Progenitor cell of endocrine pancreas (in vitro differentiated cells): Measurements from ENCODE around the gene IQGAP2. TPM values are rescaled to one million over a fixed set of nuclear protein-coding genes. Genes with fewer than 3 reads are reported as not detected.

Experiments
- DNase-seq: peaks from one replicate; pipeline ENCODE4 v3.0.0; 2021; ENCODE audit warnings: low spot score; ENCODE audit not compliant: unreplicated experiment
- H3K27ac Mint-ChIP-seq: 2 replicates; pipeline ENCODE4 v1.8.0; 2021; ENCODE audit warnings: mild to moderate bottlenecking, moderate library complexity, mixed read lengths
- H3K27me3 Mint-ChIP-seq: 2 replicates; pipeline ENCODE4 v1.8.0; 2021; ENCODE audit warnings: mixed read lengths
- H3K36me3 Mint-ChIP-seq: 2 replicates; pipeline ENCODE4 v1.8.0; 2022; ENCODE audit warnings: mixed read lengths; ENCODE audit not compliant: insufficient read depth
- H3K4me1 Mint-ChIP-seq: 2 replicates; pipeline ENCODE4 v1.8.0; 2021; ENCODE audit warnings: low read depth, mixed read lengths
- H3K4me3 Mint-ChIP-seq: 2 replicates; pipeline ENCODE4 v1.8.0; 2021; ENCODE audit warnings: low read depth, mild to moderate bottlenecking, moderate library complexity, mixed read lengths
- H3K9me3 Mint-ChIP-seq: 2 replicates; pipeline ENCODE4 v1.8.0; 2021; ENCODE audit warnings: low read depth, mixed read lengths
- total RNA-seq: library from RNA; stranded (reverse); gene quantifications from 2 replicates; pipeline ENCODE4 v1.2.1, GENCODE V29; 2021
- TF ChIP-seq, protein P1 (sequence below): fragments of 200-600 bp; sonication (generic); IDR thresholded peaks from one replicate; pipeline ENCODE4 v1.5.0; 2021; ENCODE audit warnings: antibody characterized with exemption, mild to moderate bottlenecking; ENCODE audit not compliant: unreplicated experiment

IQGAP2 gene
- total RNA-seq, 1 donor from 2014 or later: 16.7 TPM

DNA sequence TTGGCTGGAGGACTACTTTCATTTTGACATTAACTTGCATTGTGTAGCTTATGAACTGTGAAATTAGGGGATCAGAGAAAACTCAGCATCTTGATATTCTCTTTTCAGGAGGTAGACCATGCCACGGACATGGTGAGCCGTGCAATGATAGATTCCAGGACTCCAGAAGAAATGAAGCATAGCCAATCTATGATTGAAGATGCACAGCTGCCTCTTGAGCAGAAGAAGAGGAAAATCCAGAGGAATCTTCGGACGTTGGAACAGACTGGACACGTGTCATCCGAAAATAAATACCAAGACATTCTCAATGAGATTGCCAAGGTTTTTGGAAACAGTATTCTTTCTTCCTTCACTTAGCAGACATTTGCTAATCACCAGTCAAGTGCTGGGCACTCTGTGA is 292.3 kb downstream of the IQGAP2 start:
- TF ChIP-seq, protein P1, sequence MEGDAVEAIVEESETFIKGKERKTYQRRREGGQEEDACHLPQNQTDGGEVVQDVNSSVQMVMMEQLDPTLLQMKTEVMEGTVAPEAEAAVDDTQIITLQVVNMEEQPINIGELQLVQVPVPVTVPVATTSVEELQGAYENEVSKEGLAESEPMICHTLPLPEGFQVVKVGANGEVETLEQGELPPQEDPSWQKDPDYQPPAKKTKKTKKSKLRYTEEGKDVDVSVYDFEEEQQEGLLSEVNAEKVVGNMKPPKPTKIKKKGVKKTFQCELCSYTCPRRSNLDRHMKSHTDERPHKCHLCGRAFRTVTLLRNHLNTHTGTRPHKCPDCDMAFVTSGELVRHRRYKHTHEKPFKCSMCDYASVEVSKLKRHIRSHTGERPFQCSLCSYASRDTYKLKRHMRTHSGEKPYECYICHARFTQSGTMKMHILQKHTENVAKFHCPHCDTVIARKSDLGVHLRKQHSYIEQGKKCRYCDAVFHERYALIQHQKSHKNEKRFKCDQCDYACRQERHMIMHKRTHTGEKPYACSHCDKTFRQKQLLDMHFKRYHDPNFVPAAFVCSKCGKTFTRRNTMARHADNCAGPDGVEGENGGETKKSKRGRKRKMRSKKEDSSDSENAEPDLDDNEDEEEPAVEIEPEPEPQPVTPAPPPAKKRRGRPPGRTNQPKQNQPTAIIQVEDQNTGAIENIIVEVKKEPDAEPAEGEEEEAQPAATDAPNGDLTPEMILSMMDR: no peak
- no peaks in the 10 kb centered on the region for H3K27me3 Mint-ChIP-seq
- peaks cover 6% of the 10 kb centered on the region for H3K36me3 Mint-ChIP-seq
- H3K4me1 Mint-ChIP-seq: peaks cover 6% of the 10 kb centered on the region
- H3K9me3 Mint-ChIP-seq: no peaks in the 10 kb centered on the region
- DNase-seq: no peak
- no peak overlapping the region for H3K4me3 Mint-ChIP-seq
- no peak overlapping the region for H3K27ac Mint-ChIP-seq

DNA sequence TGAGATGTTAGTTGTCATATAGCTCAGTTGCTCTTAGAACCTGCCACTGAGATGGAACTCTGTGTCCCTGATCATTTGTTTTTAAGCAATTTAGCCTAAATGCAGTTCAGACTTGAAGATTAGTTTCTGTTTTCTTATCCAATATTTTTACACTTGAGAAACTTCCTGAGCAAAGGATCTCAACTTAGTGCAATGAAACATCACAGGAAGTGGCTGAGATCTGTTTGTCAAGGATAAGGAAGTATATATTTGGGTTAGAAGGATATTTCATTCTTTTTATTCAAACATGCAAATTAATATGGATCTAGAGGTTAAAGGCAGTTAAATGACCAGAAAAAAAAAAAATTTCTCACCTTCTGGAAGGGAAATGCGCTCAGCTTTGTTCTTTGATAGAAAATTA is 293.2 kb downstream of the IQGAP2 start:
- Mint-ChIP-seq H3K4me3 (no peak overlapping the region), H3K36me3 (peaks cover 6% of the 10 kb centered on the region), H3K27me3 (no peaks in the 10 kb centered on the region), H3K4me1 (peaks cover 3% of the 10 kb centered on the region), H3K9me3 (no peaks in the 10 kb centered on the region), H3K27ac (no peak overlapping the region)
- no peak for DNase-seq
- TF ChIP-seq, protein P1: no peak

DNA sequence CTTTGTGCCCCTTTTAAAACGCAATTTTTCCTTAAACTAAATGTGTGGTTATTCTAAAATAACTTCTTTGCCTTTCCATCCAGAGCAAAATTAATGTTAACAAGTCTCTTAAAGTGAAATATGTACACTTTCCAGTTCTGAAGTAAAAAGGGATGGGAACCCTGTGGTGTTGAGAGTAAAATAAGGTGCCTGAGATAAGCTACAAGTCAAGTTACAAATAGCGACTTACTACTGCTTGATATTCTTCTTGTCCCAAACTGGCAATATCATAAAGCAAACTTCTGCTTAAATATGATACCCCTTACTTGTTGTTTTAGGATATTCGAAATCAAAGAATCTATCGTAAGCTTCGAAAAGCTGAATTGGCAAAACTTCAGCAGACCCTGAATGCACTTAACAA is 294.6 kb downstream of the IQGAP2 start:
- no peaks in the 10 kb centered on the region for H3K27me3 Mint-ChIP-seq
- H3K36me3 Mint-ChIP-seq: peaks cover 7% of the 10 kb centered on the region
- DNase-seq: no peak
- no peak overlapping the region for H3K27ac Mint-ChIP-seq
- no peaks in the 10 kb centered on the region for H3K9me3 Mint-ChIP-seq
- no peak overlapping the region for H3K4me3 Mint-ChIP-seq
- H3K4me1 Mint-ChIP-seq: no peaks in the 10 kb centered on the region
- TF ChIP-seq, protein P1: no peak

DNA sequence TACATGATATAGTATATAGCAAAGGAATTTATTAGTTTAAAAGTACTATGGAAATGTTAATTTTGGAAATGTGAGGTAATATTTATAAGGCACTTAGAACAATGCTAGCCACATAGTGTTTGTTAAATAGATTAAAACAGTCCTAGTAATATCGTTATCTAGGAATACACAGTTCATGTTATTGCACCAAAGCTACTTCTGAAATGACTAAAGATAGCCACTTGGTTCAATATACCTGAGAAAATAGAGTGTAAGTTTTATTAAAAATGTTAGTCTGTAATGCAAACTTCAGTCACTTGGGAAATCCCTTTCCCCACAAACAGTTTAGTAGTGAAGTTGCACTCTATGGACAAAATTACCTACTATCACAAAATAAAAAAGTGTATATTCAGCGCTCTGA is 297.5 kb downstream of the IQGAP2 start:
- Mint-ChIP-seq H3K4me1 (no peaks in the 10 kb centered on the region), H3K36me3 (peaks cover 7% of the 10 kb centered on the region), H3K4me3 (no peak overlapping the region), H3K27me3 (no peaks in the 10 kb centered on the region), H3K27ac (no peak overlapping the region), H3K9me3 (no peaks in the 10 kb centered on the region)
- TF ChIP-seq, protein P1: no peak
- DNase-seq: no peak

- Mint-ChIP-seq H3K4me1 (no peaks in the 10 kb centered on the region), H3K4me3 (no peak overlapping the region), H3K9me3 (no peaks in the 10 kb centered on the region), H3K36me3 (peaks cover 5% of the 10 kb centered on the region), H3K27ac (no peak overlapping the region), H3K27me3 (no peaks in the 10 kb centered on the region)
- no peak for DNase-seq
- TF ChIP-seq, protein P1: no peak
Observed at GRCh38 chr5:76701298-76701697, 298.2 kb downstream of the IQGAP2 start.

DNA sequence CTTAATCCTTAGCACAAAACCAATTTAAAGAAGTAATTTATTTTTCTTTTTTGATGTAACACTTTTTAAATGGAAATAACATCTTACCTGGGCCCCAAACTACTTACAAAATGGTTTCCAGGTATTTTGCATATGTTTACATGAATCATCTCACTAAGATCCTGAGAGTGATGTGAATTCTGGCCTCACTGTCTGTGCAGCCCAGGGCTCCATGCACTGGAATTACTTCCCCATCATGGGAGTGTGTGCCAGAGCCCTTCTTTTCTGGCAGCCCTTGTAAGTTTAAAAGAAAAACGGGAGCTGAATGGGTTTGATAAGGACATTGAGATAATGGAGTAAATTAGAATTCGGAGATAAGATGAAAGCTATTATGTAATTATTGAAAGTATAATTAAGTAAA is 300.6 kb downstream of the IQGAP2 start:
- Mint-ChIP-seq H3K9me3 (no peaks in the 10 kb centered on the region), H3K27me3 (no peaks in the 10 kb centered on the region), H3K27ac (no peak overlapping the region), H3K4me1 (no peaks in the 10 kb centered on the region), H3K36me3 (peaks cover 2% of the 10 kb centered on the region), H3K4me3 (no peak overlapping the region)
- TF ChIP-seq, protein P1: no peak
- DNase-seq: no peak
